Fibroblast of mammary gland (primary cell): ENCODE results near the gene DRD3.

Experiments used
- DNase-seq: peaks from one replicate; pipeline ENCODE4 v3.0.0-alpha.2; 2010; ENCODE audit warnings: low read depth
- H3K4me3 ChIP-seq: 2 replicates; pipeline ENCODE4 v1.5.1; 2011; ENCODE audit warnings: low read depth, mild to moderate bottlenecking, low read length, moderate library complexity; ENCODE audit not compliant: control insufficient read depth
- TF ChIP-seq, protein P1 (sequence below): conservative IDR thresholded peaks from 2 replicates; pipeline ENCODE4 v1.5.1; 2011; ENCODE audit warnings: low read depth, low read length, inconsistent platforms; ENCODE audit not compliant: control insufficient read depth, insufficient read depth

Gene DRD3

DNA sequence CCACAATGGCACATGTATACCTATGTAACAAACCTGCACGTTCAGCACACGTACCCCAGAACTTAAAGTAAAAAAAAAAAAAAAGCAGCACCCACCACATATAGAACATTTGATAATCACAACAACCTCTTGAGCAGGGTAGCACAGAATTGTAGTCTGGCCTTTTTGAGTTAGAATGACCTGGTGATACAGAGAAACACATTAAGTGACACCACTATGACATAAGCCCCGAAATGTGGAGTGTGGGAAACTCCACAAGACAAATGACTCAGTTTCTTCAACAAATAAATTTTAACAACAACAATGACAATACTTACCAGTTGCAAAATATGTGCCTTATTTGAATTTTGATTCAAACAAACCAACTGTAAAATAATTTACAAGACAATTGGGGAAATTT, 46.4 kb downstream of the DRD3 start:
- no peak overlapping the region for H3K4me3 ChIP-seq
- TF ChIP-seq, protein P1, sequence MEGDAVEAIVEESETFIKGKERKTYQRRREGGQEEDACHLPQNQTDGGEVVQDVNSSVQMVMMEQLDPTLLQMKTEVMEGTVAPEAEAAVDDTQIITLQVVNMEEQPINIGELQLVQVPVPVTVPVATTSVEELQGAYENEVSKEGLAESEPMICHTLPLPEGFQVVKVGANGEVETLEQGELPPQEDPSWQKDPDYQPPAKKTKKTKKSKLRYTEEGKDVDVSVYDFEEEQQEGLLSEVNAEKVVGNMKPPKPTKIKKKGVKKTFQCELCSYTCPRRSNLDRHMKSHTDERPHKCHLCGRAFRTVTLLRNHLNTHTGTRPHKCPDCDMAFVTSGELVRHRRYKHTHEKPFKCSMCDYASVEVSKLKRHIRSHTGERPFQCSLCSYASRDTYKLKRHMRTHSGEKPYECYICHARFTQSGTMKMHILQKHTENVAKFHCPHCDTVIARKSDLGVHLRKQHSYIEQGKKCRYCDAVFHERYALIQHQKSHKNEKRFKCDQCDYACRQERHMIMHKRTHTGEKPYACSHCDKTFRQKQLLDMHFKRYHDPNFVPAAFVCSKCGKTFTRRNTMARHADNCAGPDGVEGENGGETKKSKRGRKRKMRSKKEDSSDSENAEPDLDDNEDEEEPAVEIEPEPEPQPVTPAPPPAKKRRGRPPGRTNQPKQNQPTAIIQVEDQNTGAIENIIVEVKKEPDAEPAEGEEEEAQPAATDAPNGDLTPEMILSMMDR, result no peak
- DNase-seq, result no peak

DNA sequence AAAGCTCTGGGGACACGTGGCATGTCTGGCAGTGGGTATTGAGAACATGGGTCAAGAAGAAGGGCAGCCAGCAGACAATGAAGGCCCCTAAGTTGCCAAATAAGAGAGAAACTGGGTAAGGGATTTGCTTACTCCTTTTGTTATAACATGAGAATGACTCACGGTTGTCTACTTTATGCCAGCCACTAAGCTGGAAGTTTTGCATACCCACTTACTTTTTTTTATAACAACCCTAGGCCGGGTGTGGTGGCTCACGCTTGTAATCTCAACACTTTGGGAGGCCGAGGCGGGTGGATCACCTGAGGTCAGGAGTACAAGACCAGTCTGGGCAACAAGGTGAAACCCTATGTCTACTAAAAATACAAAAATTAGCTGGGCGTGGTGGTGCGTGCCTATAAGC, 50.0 kb downstream of the DRD3 start:
- TF ChIP-seq, protein P1, result no peak
- DNase-seq, result peak; percentile 11
- no peak overlapping the region for H3K4me3 ChIP-seq

DNA sequence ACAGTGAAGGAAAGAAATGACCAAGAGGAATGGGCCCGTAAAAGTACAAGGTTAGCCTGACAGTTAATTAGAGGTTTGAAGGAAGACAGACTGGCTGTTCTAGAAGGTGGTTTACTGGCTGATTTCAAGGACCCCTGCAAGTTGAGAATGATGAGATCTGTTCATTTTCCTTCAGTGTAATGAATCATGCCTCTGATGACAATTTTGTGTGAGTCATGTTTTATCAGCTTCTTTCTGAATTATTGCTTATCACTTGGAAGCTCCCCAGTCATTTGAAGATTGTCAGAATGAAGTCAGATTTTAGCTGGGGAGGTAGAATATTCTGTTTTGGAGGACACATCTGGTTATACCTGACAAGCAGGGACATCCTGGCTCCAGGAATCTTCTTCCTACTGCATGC, 50.6 kb downstream of the DRD3 start:
- peak; percentile 12 for DNase-seq
- H3K4me3 ChIP-seq, result no peak overlapping the region
- TF ChIP-seq, protein P1, result no peak

DNA sequence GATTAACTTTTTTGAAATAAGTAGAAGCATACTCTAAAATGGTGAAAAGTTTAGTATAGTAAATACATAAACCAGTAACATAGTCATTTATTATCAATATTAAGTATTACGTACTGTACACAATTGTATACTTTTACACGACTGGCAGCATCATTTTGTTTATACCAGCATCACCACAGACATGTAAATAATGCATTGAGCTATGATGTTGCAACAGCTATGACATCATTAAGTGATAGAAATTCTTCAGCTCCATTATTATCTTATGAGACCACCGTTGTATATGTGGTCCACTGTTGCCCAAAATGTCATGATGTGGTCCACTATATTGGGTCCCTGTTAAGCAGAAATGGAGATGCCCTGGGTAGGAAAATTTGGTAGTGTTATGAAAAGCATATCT, 51.3 kb downstream of the DRD3 start:
- no peak overlapping the region for H3K4me3 ChIP-seq
- TF ChIP-seq, protein P1, result no peak
- DNase-seq, result peak; percentile 16

DNA sequence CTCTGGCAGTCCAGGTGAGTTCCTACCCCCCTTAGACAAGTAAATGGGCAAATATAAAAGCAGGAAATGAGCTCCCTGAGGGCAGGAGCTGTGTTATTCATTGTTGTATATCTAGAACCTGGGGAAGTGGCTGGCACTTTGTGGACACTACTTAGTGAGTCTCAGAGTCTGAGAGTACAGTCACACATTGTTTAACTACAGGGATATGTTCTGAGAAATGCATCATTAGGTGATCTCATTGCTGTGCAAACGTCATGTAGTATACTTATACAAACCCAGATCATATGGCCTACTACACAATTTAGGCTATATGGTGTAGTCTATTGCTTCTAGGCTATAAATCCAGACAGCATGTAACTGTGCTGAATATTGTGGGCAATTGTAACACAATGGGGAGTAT, 52.4 kb downstream of the DRD3 start:
- DNase-seq, result no peak
- H3K4me3 ChIP-seq, result no peak overlapping the region
- TF ChIP-seq, protein P1, result no peak

DNA sequence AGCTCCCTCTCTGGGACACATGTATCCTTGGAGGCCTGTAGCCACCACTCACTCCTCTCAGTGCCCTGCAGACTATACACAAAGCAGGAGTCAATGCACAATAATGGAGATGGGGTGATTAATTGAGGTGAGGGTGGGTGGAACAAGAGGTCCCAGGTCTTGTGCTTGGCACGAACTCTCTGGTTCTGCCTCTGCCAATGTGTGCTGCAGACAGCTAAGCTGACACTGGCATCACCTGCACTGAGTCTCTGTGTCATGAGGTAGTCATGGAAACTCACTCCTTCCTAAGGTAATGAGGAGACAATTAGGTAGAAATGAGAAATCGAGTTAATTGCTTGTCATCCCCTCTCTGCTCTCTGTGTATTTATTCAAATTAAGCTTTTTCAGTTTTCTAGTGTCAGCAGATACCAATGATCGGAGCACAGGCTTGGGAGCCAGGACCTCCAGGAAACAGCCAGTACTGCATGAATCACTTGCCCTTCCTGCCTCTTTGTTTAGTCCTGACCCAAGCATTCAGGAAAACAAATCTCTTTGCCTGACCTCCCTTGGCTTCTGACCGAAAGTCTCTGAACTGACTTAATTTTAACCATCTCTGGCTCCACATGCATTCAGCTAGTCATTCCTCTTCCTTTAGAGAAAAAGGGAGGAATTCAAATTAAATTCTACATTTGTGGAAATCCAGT, 56.7 kb downstream of the DRD3 start:
- peak; percentile 71 for DNase-seq
- TF ChIP-seq, protein P1, result no peak
- no peak overlapping the region for H3K4me3 ChIP-seq

DNA sequence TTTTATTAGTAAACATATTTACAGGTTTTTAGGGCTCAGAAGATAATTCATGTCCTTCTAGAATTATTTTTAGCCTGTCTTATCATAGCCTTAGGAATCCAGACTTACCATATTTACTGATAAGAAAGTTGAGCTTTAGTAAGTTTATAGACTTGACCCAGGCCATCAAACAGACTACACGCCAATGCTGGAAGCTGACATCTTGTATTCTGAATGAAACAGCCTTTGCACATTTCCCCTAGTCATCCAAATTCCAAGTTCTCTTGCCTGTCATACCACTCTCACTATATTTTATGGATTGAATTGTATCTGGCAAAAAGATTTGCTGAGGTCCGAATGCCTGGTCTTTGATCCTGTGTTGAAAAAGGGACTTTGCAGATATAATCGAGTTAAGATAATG, 58.6 kb downstream of the DRD3 start:
- H3K4me3 ChIP-seq, result no peak overlapping the region
- TF ChIP-seq, protein P1, result no peak
- DNase-seq, result no peak
